Testis (tissue), 3 donors: ENCODE measurements around the gene ADGRF3. TPM values are rescaled to one million over a fixed set of nuclear protein-coding genes. Genes with fewer than 3 reads are reported as not detected.

Experiments
- DNase-seq: peaks from one replicate; pipeline ENCODE4 v3.0.0-alpha.2; 2019
- H3K27ac ChIP-seq, 2 donors: fragments of 200-600 bp; sonication (generic); one replicate each; pipeline ENCODE4 v1.5.1; 2019
- H3K27me3 ChIP-seq: fragments of 200-600 bp; sonication (generic); one replicate; pipeline ENCODE4 v1.5.1; 2019
- H3K36me3 ChIP-seq: fragments of 200-600 bp; sonication (generic); one replicate; pipeline ENCODE4 v1.5.1; 2017; ENCODE audit warnings: low read depth; ENCODE audit errors: missing control alignments
- H3K4me1 ChIP-seq: fragments of 200-600 bp; sonication (generic); one replicate; pipeline ENCODE4 v1.5.1; 2019
- H3K4me3 ChIP-seq, 2 donors: fragments of 200-600 bp; sonication (generic); one replicate each; pipeline ENCODE4 v1.5.1; 2017 to 2019
- H3K9me3 ChIP-seq: fragments of 200-600 bp; sonication (generic); one replicate; pipeline ENCODE4 v1.5.1; 2017
- CTCF ChIP-seq, 3 experiments: fragments of 450-650 bp in 2 of 3; fragments of 200-600 bp in 1 of 3; sonication (generic) in 1 of 3; IDR thresholded peaks; one replicate each; pipeline ENCODE4 v1.5.1; 2016 to 2019; ENCODE audit warnings: antibody characterized with exemption in 3 of 3, mild to moderate bottlenecking in 2 of 3, moderate library complexity in 1 of 3
- POLR2A ChIP-seq: fragments of 450-650 bp; IDR thresholded peaks from one replicate; pipeline ENCODE4 v1.6.1; 2017; ENCODE audit warnings: antibody characterized with exemption, mild to moderate bottlenecking, moderate library complexity
- WGBS, 2 donors: methylation state at CpG; one replicate each; pipeline ENCODE4 v1.1.5; 2018; 5-methylcytosine and 5-hydroxymethylcytosine counted together
- intact Hi-C: fragments of 100-400 bp; cut with DNase I; formaldehyde crosslinking; loops from one replicate; pipeline ENCODE4 v1.15.1; 2023; ENCODE audit warnings: low total_unique reads
- polyA plus RNA-seq: library from polyadenylated mRNA; stranded (reverse); fragments of 350-450 nt; fragmentation: Illumina TruSeq; extraction: RNeasy Lipid Tissue Mini Kit (QIAGEN cat#74804); gene quantifications from one replicate; pipeline ENCODE4 v1.2.3, GENCODE V29; 2014; ENCODE audit warnings: low read depth, low replicate concordance; ENCODE audit not compliant: insufficient read depth
- total RNA-seq, 2 donors: library from RNA; depleted of rRNA; stranded (reverse); fragments of >200 nt; gene quantifications; one replicate each; pipeline ENCODE4 v1.2.3, GENCODE V29; 2016

The ADGRF3 gene
- total and polyA plus RNA-seq, 3 donors from 2014 or later, result 1.0 to 2.2 (median 1.6) TPM

- Histone ChIP-seq H3K36me3 (no peaks in the 10 kb centered on the region), H3K27ac (no peak overlapping the region), H3K4me1 (no peaks in the 10 kb centered on the region), H3K27me3 (no peaks in the 10 kb centered on the region), H3K4me3 (no peak overlapping the region), H3K9me3 (no peaks in the 10 kb centered on the region)
- TF ChIP-seq CTCF (IDR thresholded peaks at IDR 0.05), result no peak
- no peak for TF ChIP-seq POLR2A
- intact Hi-C loops, result no loop called here
- DNase-seq, result no peak
- 70 to 80% methylated on average over 6 of the region's 6 CpGs for WGBS, 2 donors
Observed at GRCh38 chr2:26318950-26319349, 27.6 kb downstream of the ADGRF3 start.

GRCh38 chr2:26317377-26318105 is 29.0 kb downstream of the ADGRF3 start:
- Histone ChIP-seq H3K36me3 (no peaks in the 10 kb centered on the region), H3K27ac (no peak overlapping the region), H3K4me1 (no peaks in the 10 kb centered on the region), H3K9me3 (no peaks in the 10 kb centered on the region), H3K27me3 (no peaks in the 10 kb centered on the region), H3K4me3 (no peak overlapping the region)
- TF ChIP-seq CTCF (IDR thresholded peaks at IDR 0.05), result no peak
- TF ChIP-seq POLR2A, result no peak
- intact Hi-C loops, result no loop called here
- DNase-seq, result no peak
- WGBS, 2 donors, result 89% methylated on average over 8 of the region's 8 CpGs

GRCh38 chr2:26316845-26317244 is 29.7 kb downstream of the ADGRF3 start:
- Histone ChIP-seq H3K4me3 (no peak overlapping the region), H3K9me3 (no peaks in the 10 kb centered on the region), H3K27me3 (no peaks in the 10 kb centered on the region), H3K36me3 (no peaks in the 10 kb centered on the region), H3K4me1 (no peaks in the 10 kb centered on the region), H3K27ac (no peak overlapping the region)
- WGBS, 2 donors, result 85 to 86% methylated on average over 6 of the region's 6 CpGs
- intact Hi-C loops, result no loop called here
- no peak for TF ChIP-seq POLR2A
- TF ChIP-seq CTCF (IDR thresholded peaks at IDR 0.05), result no peak
- DNase-seq, result no peak

GRCh38 chr2:26316041-26316440 is 30.5 kb downstream of the ADGRF3 start:
- no peaks in the 10 kb centered on the region for H3K27me3 ChIP-seq
- no peak overlapping the region for H3K4me3 ChIP-seq
- no peak overlapping the region for H3K27ac ChIP-seq
- intact Hi-C loops, result no loop called here
- H3K4me1 ChIP-seq, result no peaks in the 10 kb centered on the region
- WGBS, 2 donors, result 55 to 59% methylated on average over 2 of the region's 2 CpGs
- TF ChIP-seq POLR2A, result no peak
- peak in 2 of 3 experiments; percentile 13 for TF ChIP-seq CTCF (IDR thresholded peaks at IDR 0.05)
- no peaks in the 10 kb centered on the region for H3K9me3 ChIP-seq
- DNase-seq, result peak; percentile 55
- H3K36me3 ChIP-seq, result no peaks in the 10 kb centered on the region

GRCh38 chr2:26314243-26314642 is 32.3 kb downstream of the ADGRF3 start:
- intact Hi-C loops, result no loop called here
- Histone ChIP-seq H3K4me1 (no peaks in the 10 kb centered on the region), H3K27ac (no peak overlapping the region), H3K9me3 (no peaks in the 10 kb centered on the region), H3K4me3 (no peak overlapping the region), H3K27me3 (no peaks in the 10 kb centered on the region), H3K36me3 (no peaks in the 10 kb centered on the region)
- no peak for TF ChIP-seq CTCF (IDR thresholded peaks at IDR 0.05)
- no peak for DNase-seq
- 87% methylated on average over 3 to 8 of the region's 8 CpGs for WGBS, 2 donors
